Mesendoderm (in vitro differentiated cells): Measurements from ENCODE around the gene CRACDL.

Experiments
- DNase-seq: peaks from one replicate; pipeline ENCODE4 v3.0.0; 2013
- H2AK5ac ChIP-seq: 2 replicates; pipeline ENCODE4 v1.6.1; 2013; ENCODE audit warnings: low read length, inconsistent platforms
- H2BK120ac ChIP-seq: 2 replicates; pipeline ENCODE4 v1.6.1; 2013; ENCODE audit warnings: low read depth, mild to moderate bottlenecking, low read length, moderate library complexity, mixed read lengths
- H2BK15ac ChIP-seq: replicated peaks from 2 replicates; pipeline ENCODE4 v1.6.1; 2013; ENCODE audit warnings: low read depth, mild to moderate bottlenecking, moderate library complexity
- H2BK5ac ChIP-seq: 2 replicates; pipeline ENCODE4 v1.6.1; 2013; ENCODE audit warnings: low read length, inconsistent platforms
- H3K18ac ChIP-seq: 2 replicates; pipeline ENCODE4 v1.6.1; 2013; ENCODE audit warnings: mild to moderate bottlenecking, low read length, mixed read lengths
- H3K23ac ChIP-seq: one replicate; pipeline ENCODE4 v1.6.1; 2013; ENCODE audit warnings: low read length
- H3K27ac ChIP-seq: 2 replicates; pipeline ENCODE4 v1.5.1; 2013; ENCODE audit warnings: low read depth, mild to moderate bottlenecking, inconsistent platforms, low read length, moderate library complexity
- H3K27me3 ChIP-seq: 2 replicates; pipeline ENCODE4 v1.6.1; 2013; ENCODE audit warnings: low read length, control low read depth, mild to moderate bottlenecking, inconsistent platforms; ENCODE audit not compliant: insufficient read depth, poor library complexity
- H3K36me3 ChIP-seq: 2 replicates; pipeline ENCODE4 v1.6.1; 2013; ENCODE audit warnings: low read length, inconsistent platforms; ENCODE audit not compliant: control insufficient read depth, insufficient read depth
- H3K4ac ChIP-seq: one replicate; pipeline ENCODE4 v1.6.1; 2013; ENCODE audit warnings: low read depth, mild to moderate bottlenecking, low read length, moderate library complexity
- H3K4me1 ChIP-seq: 2 replicates; pipeline ENCODE4 v1.6.1; 2013; ENCODE audit warnings: low read depth, low read length, inconsistent platforms; ENCODE audit not compliant: control insufficient read depth
- H3K4me2 ChIP-seq: 2 replicates; pipeline ENCODE4 v1.6.1; 2013; ENCODE audit warnings: low read length
- H3K4me3 ChIP-seq: 2 replicates; pipeline ENCODE4 v1.5.1; 2013; ENCODE audit warnings: mild to moderate bottlenecking, low read length
- H3K56ac ChIP-seq: one replicate; pipeline ENCODE4 v1.6.1; 2013; ENCODE audit warnings: low read length
- H3K79me1 ChIP-seq: 2 replicates; pipeline ENCODE4 v1.6.1; 2013; ENCODE audit warnings: low read length, inconsistent platforms
- H3K79me2 ChIP-seq: 2 replicates; pipeline ENCODE4 v1.6.1; 2013; ENCODE audit warnings: mild to moderate bottlenecking, low read length; ENCODE audit not compliant: control insufficient read depth, insufficient read depth
- H3K9ac ChIP-seq: 2 replicates; pipeline ENCODE4 v1.6.1; 2013; ENCODE audit warnings: low read length, inconsistent platforms
- H4K5ac ChIP-seq: one replicate; pipeline ENCODE4 v1.6.1; 2013; ENCODE audit warnings: low read length
- H4K8ac ChIP-seq: one replicate; pipeline ENCODE4 v1.6.1; 2013; ENCODE audit warnings: low read depth, mild to moderate bottlenecking, control low read depth, low read length, moderate library complexity
- WGBS: extraction: QIAGEN DNeasy Blood & Tissue Kit; methylation state at CpG from one replicate; pipeline ENCODE4 v1.1.7; 2013; ENCODE audit warnings: low lambda C conversion rate, missing lambda C conversion rate; ENCODE audit not compliant: insufficient coverage; ENCODE audit errors: extremely low coverage; 5-methylcytosine and 5-hydroxymethylcytosine counted together

CRACDL gene

DNA sequence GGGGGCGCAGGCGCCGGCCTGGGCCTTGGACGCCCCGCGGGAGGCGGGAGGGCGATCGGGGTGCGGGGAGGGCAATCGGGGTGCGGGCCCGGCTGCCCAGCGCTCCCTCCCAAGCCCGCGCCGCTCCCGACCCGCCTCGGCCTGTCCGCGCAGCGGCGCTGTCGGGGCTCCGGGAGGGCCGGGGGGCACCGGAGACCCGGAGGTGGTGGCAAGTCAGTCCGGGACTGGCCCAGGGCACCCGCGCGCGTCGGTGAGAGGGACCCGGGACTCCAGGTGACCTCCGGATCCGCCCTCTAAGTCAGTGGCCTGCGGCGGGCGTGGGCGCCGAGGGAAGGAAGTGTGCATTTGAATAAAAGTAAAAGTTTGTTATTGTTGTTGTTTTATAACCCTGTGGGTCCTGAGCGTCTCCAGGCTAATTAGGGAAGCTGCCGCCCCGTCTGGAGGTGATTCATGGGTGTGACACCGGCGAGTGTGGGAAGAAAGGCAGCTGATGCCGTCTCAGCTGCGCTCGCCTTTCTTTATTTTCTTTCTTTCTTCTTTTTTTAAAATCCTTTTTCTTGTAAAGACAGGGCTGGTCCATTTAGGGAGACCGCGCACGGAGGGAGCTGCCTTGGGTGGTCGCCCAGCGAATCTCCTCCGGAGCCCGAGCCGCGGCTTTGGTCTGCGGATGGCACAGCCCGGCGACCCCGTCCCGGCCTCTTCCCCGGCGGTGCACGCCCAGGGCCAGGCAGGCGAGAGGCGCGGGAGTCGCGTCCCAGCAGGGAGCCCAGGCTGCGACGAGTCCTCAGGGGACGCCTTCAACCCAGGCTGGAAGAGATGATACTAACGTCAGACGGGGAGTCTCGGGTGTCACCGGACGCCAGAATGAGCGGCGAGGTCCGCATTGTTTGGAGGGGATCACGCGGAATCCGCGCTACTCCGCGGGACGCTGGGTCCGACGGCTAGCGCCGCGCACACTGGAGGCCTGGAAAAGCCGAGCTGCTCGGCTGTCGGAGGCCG is 627 bp upstream of the CRACDL start:
- no peak overlapping the region for H2BK120ac ChIP-seq
- H3K9ac ChIP-seq = peak overlapping the region; percentile 44
- DNase-seq = peak; percentile 49
- no CpG with 5 or more reads among the region's 100 CpGs for WGBS
- H3K79me1 ChIP-seq = no peaks in the 10 kb centered on the region
- no peak overlapping the region for H2BK5ac ChIP-seq
- H3K36me3 ChIP-seq = no peaks in the 10 kb centered on the region
- H3K4ac ChIP-seq = no peak overlapping the region
- H2AK5ac ChIP-seq = no peak overlapping the region
- no peak overlapping the region for H3K27ac ChIP-seq
- H3K18ac ChIP-seq = no peak overlapping the region
- peak overlapping the region; percentile 56 for H3K56ac ChIP-seq
- H3K4me3 ChIP-seq = no peak overlapping the region
- H3K27me3 ChIP-seq = peaks cover 26% of the 10 kb centered on the region
- no peak overlapping the region for H2BK15ac ChIP-seq
- H4K8ac ChIP-seq = no peak overlapping the region
- no peaks in the 10 kb centered on the region for H3K79me2 ChIP-seq
- no peaks in the 10 kb centered on the region for H3K4me1 ChIP-seq
- H4K5ac ChIP-seq = no peak overlapping the region
- no peak overlapping the region for H3K23ac ChIP-seq
- peak overlapping the region; percentile 59 for H3K4me2 ChIP-seq

DNA sequence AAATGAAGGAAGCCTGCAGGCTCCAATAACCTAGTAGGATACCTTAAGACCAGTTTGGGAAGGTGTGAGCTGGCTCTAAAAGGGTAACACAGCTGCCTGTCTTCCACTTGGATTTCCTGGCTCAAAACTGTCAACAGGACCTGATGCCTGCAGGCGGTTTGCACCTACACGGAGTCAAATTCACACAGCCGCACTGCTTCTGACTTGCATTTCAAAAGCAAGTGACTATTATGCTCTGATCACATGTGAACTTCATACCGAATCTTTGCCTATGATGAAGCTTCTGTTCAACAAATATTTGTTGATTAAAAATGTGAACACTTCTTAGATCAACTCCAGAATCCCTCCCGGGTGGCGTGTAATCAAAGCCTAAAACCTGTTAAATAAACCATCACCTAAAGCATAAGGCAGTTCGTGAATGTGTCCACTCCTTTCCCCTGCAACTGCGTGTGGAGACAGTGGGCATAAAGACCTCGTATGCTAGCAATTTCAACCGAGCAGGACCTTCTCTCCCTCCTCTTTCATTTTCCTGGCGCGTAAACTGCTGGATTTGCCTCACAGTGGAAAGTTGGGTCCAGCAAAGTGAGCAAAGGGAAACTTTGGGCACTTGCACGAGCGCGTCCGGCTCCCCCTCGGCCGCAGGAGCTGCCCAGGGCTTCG is 784 bp downstream of the CRACDL start:
- WGBS = no CpG with 5 or more reads among the region's 19 CpGs

DNA sequence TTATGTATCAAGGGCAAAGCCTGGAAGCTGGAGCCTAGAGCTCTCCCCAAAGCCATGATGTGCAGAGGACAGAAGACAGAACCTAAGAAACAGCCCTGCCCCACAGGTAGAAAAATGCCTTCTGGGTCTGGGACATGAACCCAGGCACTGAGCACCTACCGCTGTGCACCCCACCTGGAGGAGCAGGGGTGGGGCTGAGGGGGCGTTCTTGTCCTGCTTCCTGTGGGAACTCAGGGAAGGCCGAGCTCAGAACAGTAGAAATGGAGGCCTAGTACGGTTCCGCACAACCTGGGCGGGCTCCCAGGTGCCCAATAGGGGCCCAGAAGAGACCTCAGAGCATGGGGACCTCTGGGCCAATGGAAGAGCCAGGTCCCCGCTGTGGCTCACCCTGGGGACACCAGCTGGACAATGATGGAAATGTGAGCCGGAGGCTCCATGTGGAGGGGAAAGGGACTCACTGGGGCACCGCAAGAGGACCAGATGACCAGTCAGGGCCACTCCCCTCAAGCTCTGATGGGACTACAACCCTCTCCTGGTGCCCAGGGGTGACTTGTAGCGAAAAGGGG is 3.2 kb downstream of the CRACDL start:
- DNase-seq = no peak
- H3K4me3 ChIP-seq = no peak overlapping the region
- H2BK120ac ChIP-seq = no peak overlapping the region
- H4K5ac ChIP-seq = no peak overlapping the region
- H3K4ac ChIP-seq = no peak overlapping the region
- no peak overlapping the region for H2AK5ac ChIP-seq
- H3K27ac ChIP-seq = no peak overlapping the region
- no peak overlapping the region for H2BK15ac ChIP-seq
- H3K9ac ChIP-seq = no peak overlapping the region
- no peaks in the 10 kb centered on the region for H3K4me1 ChIP-seq
- no peaks in the 10 kb centered on the region for H3K79me2 ChIP-seq
- no CpG with 5 or more reads among the region's 10 CpGs for whole genome bisulfite sequencing
- no peaks in the 10 kb centered on the region for H3K36me3 ChIP-seq
- no peak overlapping the region for H3K18ac ChIP-seq
- no peak overlapping the region for H2BK5ac ChIP-seq
- no peaks in the 10 kb centered on the region for H3K79me1 ChIP-seq
- H3K27me3 ChIP-seq = peaks cover 19% of the 10 kb centered on the region
- no peak overlapping the region for H3K4me2 ChIP-seq
- H3K23ac ChIP-seq = no peak overlapping the region
- no peak overlapping the region for H3K56ac ChIP-seq
- H4K8ac ChIP-seq = no peak overlapping the region

More for the DNA sequence above, 784 bp downstream of the CRACDL start:
- H3K79me2 ChIP-seq = no peaks in the 10 kb centered on the region
- H3K79me1 ChIP-seq = no peaks in the 10 kb centered on the region
- no peak overlapping the region for H4K5ac ChIP-seq
- H3K27ac ChIP-seq = no peak overlapping the region
- no peak overlapping the region for H3K18ac ChIP-seq
- H3K4me2 ChIP-seq = peak overlapping the region; percentile 16
- no peak overlapping the region for H3K4ac ChIP-seq
- no peaks in the 10 kb centered on the region for H3K4me1 ChIP-seq
- H2BK5ac ChIP-seq = no peak overlapping the region
- H3K36me3 ChIP-seq = no peaks in the 10 kb centered on the region
- no peak overlapping the region for H3K23ac ChIP-seq
- no peak overlapping the region for H4K8ac ChIP-seq
- no peak overlapping the region for H2BK120ac ChIP-seq
- no peak overlapping the region for H3K9ac ChIP-seq
- H2AK5ac ChIP-seq = no peak overlapping the region
- no peak overlapping the region for H3K56ac ChIP-seq
- no peak overlapping the region for H3K4me3 ChIP-seq
- H2BK15ac ChIP-seq = no peak overlapping the region
- no peak for DNase-seq
- H3K27me3 ChIP-seq = peaks cover 26% of the 10 kb centered on the region

DNA sequence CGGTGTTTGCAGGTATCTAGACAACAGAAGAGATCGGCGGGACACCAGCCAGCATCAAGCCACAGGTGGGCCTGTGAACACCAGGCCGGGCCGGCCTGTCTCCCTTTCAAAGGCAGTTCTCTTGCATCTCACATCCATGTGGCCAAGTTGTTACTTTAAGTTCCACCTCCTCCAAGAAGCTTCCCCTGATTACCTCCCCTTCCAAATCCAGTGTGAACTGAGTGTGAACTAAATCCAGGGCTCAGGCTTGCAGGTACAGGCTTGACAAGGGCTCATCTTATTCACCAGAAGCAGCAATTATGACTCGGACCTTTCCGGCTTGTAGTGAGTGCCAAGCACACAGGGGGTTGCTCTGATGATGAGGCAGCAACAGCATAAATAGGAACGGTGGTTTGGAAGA is 3.9 kb downstream of the CRACDL start:
- Histone ChIP-seq H2BK5ac (no peak overlapping the region), H3K23ac (no peak overlapping the region), H3K36me3 (no peaks in the 10 kb centered on the region), H3K18ac (no peak overlapping the region), H3K79me1 (no peaks in the 10 kb centered on the region), H3K4me1 (no peaks in the 10 kb centered on the region), H3K79me2 (no peaks in the 10 kb centered on the region), H3K56ac (no peak overlapping the region), H3K4me3 (no peak overlapping the region), H4K5ac (no peak overlapping the region), H3K27me3 (peaks cover 13% of the 10 kb centered on the region), H3K4me2 (no peak overlapping the region), H3K4ac (no peak overlapping the region), H2AK5ac (no peak overlapping the region), H3K9ac (no peak overlapping the region), H2BK120ac (no peak overlapping the region), H2BK15ac (no peak overlapping the region), H4K8ac (no peak overlapping the region), H3K27ac (no peak overlapping the region)
- WGBS = no CpG with 5 or more reads among the region's 8 CpGs
- no peak for DNase-seq

DNA sequence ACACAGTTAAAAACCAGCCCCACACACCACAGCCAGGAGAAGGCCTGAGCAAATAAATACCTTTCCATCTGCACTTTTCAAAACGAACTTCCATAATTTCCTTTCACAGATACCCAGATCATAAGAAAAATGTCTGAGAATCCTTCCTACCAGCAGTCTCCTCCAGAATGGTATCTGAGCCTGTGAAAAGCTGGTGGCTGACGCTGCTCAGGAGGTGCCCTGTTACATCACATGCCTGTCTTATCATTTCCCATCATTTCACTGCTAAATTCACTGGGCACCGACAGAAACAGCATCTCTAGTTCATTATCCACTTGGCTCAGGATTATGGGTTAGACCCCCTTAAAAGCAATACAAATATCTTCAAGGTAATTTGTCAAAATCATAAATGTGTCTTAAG is 4.4 kb downstream of the CRACDL start:
- Histone ChIP-seq H3K4me3 (no peak overlapping the region), H2AK5ac (no peak overlapping the region), H3K27ac (no peak overlapping the region), H3K4me2 (no peak overlapping the region), H4K8ac (no peak overlapping the region), H3K36me3 (no peaks in the 10 kb centered on the region), H2BK5ac (no peak overlapping the region), H3K9ac (no peak overlapping the region), H3K27me3 (peaks cover 8% of the 10 kb centered on the region), H3K18ac (no peak overlapping the region), H3K4ac (no peak overlapping the region), H3K23ac (no peak overlapping the region), H3K79me2 (no peaks in the 10 kb centered on the region), H2BK15ac (no peak overlapping the region), H3K56ac (no peak overlapping the region), H3K79me1 (no peaks in the 10 kb centered on the region), H4K5ac (no peak overlapping the region), H2BK120ac (no peak overlapping the region), H3K4me1 (no peaks in the 10 kb centered on the region)
- DNase-seq = no peak
- WGBS = no CpG with 5 or more reads among the region's 3 CpGs
